SW 1271 (cell line): ENCODE data around the gene AMBRA1.

ENCODE experiments used
- DNase-seq, 2 experiments: peaks; one replicate each; lab custom pipeline; 2025; lab: John Stamatoyannopoulos, UW

AMBRA1 gene

DNA sequence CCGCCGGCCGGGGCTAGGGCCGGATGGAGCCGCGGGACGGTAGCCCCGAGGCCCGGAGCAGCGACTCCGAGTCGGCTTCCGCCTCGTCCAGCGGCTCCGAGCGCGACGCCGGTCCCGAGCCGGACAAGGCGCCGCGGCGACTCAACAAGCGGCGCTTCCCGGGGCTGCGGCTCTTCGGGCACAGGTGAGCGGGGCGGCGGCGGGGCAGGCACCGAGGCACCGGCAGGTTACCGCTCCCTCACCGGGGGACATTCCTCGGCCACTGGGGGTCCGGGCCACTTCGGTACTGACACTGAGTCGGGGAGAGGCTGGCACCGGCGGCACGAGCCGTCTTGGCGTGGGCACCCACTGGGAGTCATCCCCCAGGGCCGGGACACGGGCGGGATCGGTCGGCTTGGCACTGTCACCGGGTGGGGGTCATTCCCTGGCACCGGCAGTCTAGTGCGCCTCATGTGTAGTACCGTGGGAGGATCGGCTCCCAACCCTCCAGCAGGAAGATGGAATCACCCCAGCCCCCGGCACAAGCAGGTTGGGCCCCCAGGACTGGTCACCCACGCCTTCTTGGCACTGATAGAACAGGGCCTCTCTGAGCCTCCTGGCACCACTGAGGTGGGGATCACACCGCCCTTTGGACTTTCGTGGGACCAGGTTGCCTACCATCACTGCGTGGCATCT is 246.0 kb downstream of the AMBRA1 start:
- DNase-seq: no peak

DNA sequence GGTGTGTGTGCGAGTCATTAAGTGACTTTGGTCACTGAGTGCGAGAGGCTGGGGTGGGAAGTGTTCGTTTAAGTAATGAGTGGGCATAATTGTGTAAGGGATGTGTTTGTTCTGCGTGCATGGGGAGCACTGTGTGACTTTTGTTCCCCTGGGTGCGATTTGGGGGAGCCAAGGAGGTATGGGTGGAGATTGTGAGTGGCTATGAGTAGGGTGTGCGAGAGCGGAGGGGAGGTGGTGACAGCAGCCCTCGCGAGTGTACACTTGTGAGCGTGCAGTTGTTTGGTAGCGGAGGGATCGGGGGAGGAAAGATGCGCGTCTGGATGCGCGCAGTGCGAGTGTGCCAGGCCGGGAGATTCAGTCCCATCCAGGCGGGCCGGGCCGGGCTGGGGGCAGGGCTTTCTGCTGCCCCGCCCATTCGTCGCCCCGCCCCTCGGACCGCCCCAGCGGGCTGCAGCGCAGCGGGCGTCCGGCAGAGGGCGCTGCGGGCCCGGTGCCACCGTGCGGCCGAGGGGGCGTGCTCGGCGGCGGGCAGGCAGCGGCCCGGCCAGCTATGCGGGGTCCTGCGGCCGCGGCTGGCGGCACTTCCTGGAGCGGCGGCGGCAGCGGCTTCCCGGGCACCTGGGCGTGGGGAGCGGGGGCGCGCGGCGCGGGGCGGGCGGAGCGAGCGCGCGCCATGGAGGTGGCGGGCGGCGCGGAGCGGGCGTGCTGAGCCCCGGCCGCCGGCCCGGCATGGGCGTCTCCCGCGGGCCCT is 246.8 kb downstream of the AMBRA1 start, which contains the start of gene DGKZ:
Gene DGKZ, plus strand, starts transcription at position 578 of the 751 bp plus-strand sequence. CDS start 197 bp downstream, outside the sequence.
- peak in 1 of 2 experiments; percentile 63 for DNase-seq
